GM13977 (cell line): ENCODE measurements around the gene LEAP2.

Experiments used
- DNase-seq: peaks from one replicate; pipeline ENCODE4 v3.0.0; 2012; ENCODE audit warnings: low spot score
- in situ Hi-C: fragments of 300-500 bp; cut with MboI; formaldehyde crosslinking; loops from one replicate; pipeline ENCODE4 v1.12.0; 2022; ENCODE audit warnings: low sequenced_read_pairs, low pct_unique_long_range_greater_than_20kb, mixed read lengths, inconsistent platforms; ENCODE audit not compliant: unreplicated experiment
- TF ChIP-seq, protein P1 (sequence below): IDR thresholded peaks from 2 replicates; pipeline ENCODE4 v1.5.1; 2012; ENCODE audit warnings: mild to moderate bottlenecking, control low read depth; ENCODE audit not compliant: insufficient read depth; ENCODE audit errors: extremely low read depth, missing control alignments

LEAP2 gene

DNA sequence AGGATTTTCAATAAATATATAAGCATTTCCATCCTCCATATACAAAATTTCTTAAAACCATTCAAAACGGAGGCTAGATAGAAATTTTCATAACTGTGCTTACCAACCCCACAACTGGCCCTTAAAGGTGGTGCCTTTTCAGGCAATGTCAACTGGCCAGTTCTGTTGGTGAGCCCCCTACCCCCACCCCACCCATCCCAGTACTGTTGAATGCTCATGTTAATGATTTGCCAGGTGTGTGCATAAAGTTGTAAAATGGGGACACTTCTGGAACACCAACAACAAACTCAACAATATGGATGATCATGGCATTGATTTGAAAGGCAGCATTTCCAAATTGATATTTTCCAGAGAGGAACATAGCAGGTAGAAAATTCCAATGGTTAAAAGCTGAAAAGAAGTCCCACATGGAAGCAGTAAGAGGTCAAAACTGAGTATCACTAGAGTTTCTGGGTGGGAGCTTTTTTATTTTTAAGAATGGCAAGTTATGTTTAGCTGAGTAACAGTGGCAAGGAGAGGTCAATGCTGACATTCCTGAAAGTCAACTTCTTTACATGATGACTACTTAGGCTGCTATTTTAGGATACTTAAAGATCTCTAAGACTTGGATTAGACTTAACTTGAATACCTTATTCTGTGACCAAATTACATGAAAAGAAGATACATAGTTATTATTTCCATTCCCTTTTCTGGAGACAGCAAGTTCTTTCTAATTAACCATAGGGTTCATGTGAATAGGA, 2.7 kb downstream of the LEAP2 start:
- in situ Hi-C loops = no loop called here
- TF ChIP-seq, protein P1, sequence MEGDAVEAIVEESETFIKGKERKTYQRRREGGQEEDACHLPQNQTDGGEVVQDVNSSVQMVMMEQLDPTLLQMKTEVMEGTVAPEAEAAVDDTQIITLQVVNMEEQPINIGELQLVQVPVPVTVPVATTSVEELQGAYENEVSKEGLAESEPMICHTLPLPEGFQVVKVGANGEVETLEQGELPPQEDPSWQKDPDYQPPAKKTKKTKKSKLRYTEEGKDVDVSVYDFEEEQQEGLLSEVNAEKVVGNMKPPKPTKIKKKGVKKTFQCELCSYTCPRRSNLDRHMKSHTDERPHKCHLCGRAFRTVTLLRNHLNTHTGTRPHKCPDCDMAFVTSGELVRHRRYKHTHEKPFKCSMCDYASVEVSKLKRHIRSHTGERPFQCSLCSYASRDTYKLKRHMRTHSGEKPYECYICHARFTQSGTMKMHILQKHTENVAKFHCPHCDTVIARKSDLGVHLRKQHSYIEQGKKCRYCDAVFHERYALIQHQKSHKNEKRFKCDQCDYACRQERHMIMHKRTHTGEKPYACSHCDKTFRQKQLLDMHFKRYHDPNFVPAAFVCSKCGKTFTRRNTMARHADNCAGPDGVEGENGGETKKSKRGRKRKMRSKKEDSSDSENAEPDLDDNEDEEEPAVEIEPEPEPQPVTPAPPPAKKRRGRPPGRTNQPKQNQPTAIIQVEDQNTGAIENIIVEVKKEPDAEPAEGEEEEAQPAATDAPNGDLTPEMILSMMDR = no peak
- no peak for DNase-seq

GRCh38 chr5:132877466-132877865, 4.0 kb downstream of the LEAP2 start:
- TF ChIP-seq, protein P1 = no peak
- in situ Hi-C loops = no loop called here
- DNase-seq = no peak

DNA sequence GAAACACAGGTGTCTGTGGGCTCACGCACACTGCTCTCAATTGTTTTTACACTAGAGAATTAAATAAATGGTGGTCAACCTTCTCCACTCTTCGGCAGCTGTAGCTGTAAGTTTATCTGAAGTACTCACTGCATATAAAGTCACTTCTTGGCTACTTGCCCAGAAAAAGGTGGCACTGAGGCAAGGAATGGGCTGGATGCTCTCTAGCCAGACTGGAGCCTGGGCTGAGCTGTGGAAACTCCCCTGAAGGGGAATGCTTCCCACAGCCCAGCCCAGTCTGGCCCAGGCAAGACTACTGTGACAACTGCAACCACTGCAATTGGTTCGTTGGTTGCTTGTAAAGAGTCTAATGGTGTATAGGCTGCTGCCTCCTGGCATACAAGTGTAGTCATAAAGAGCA, 4.5 kb downstream of the LEAP2 start:
- in situ Hi-C loops = no loop called here
- TF ChIP-seq, protein P1 = no peak
- no peak for DNase-seq

DNA sequence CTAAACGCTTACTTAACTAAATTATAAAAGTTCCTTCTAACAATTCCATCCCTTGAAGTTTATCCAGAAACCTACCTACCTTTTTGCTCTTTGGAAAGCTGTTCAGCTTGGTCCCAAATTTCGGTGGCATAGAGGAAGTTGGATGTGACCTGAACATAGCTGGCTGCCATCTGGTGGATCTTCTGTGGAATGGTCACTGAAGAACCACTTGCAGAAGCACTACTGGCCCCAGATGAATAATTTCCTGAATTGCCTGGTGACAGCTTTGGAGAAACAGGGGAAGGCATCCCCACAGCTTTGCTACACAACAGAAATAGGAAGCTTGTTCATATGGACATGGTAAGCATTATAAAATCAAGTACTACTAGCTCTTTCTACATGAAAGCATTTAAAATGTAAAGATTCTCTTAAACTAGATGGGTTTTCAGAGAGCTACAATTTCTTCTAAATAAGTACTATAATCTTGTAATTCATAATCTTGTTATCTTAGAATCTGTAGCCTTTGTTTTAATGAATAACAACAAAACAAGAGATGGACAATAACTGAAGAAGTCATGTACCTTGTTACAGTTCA, 9.9 kb downstream of the LEAP2 start:
- peak; percentile 30 for DNase-seq
- in situ Hi-C loops = no loop called here
- TF ChIP-seq, protein P1 = peak; percentile 65

DNA sequence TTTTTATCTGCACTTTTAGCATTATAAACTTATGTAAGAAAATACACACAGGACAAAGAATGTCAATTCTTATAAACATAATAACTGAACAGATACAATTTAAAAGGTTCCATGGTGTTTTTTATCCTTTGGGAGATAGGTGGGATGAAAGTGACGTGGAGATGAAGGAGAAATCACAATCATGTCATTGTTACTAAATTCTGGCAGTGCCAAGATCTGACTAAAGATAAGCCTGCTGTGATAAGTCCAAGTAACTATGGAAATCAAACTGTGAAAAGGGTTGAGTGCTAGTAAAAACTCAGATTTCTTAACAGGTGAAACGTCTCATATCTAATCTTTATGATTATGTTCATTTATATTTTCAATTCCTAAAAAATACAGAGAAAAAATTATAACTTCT, 11.1 kb downstream of the LEAP2 start:
- in situ Hi-C loops = no loop called here
- TF ChIP-seq, protein P1 = no peak
- no peak for DNase-seq

- in situ Hi-C loops = no loop called here
- no peak for DNase-seq
These were observed 12.8 kb downstream of the LEAP2 start for GRCh38 chr5:132886064-132886823.

More at GRCh38 chr5:132886064-132886823, 12.8 kb downstream of the LEAP2 start:
- TF ChIP-seq, protein P1 = no peak
